K562 (cell line): ENCODE data around the gene LATS2. TPM values are rescaled to one million over a fixed set of nuclear protein-coding genes. Genes with fewer than 3 reads are reported as not detected.

ENCODE experiments used
- ARID3A ChIP-seq: IDR thresholded peaks from 2 replicates; pipeline ENCODE4 v1.6.1; 2012; ENCODE audit warnings: low read depth, low read length, improper control_type of control experiment, borderline replicate concordance
- BMI1 ChIP-seq: fragments of 150-350 bp; IDR thresholded peaks from 2 replicates; pipeline ENCODE4 v1.6.1; 2014; ENCODE audit warnings: low read length
- CEBPG ChIP-seq, 3 experiments: fragments of 200-800 bp in 1 of 3; sonication (Bioruptor generic) in 1 of 3; sonication (generic) in 1 of 3; formaldehyde crosslinking in 1 of 3; IDR thresholded peaks in 2 of 3; conservative IDR thresholded peaks in 1 of 3; 2 replicates each; pipeline versions ENCODE4 v1.6.1 to v1.8.0; 2016 to 2022; ENCODE audit warnings: missing compliant biosample characterization in 2 of 3, missing genetic modification characterization in 2 of 3, mild to moderate bottlenecking in 1 of 3, missing genetic modification reagents in 1 of 3
- EGR1 ChIP-seq: fragments of 450-650 bp; conservative IDR thresholded peaks from 2 replicates; pipeline ENCODE4 v1.6.1; 2017; ENCODE audit warnings: mild to moderate bottlenecking
- ETS1 ChIP-seq: conservative IDR thresholded peaks from 2 replicates; pipeline ENCODE4 v1.6.1; 2011; ENCODE audit warnings: low read depth, mild to moderate bottlenecking, low read length; ENCODE audit not compliant: control insufficient read depth
- EWSR1 ChIP-seq: fragments of 450-650 bp; IDR thresholded peaks from 2 replicates; pipeline ENCODE4 v1.6.1; 2018; ENCODE audit warnings: borderline replicate concordance, mild to moderate bottlenecking, low read depth, moderate library complexity; ENCODE audit not compliant: partially characterized antibody
- HCFC1 ChIP-seq: IDR thresholded peaks from 2 replicates; pipeline ENCODE4 v1.6.1; 2012; ENCODE audit warnings: low read depth, low read length, improper control_type of control experiment
- NR3C1 ChIP-seq: sonication (generic); formaldehyde crosslinking; IDR thresholded peaks from 2 replicates; pipeline ENCODE4 v1.8.1; 2022; ENCODE audit warnings: missing genetic modification reagents
- POLR2A ChIP-seq: fragments of 450-650 bp; conservative IDR thresholded peaks from 2 replicates; pipeline ENCODE4 v1.6.1; 2016
- POLR2G ChIP-seq: fragments of 200-400 bp; formaldehyde crosslinking; IDR thresholded peaks from 2 replicates; pipeline ENCODE4 v1.6.1; 2017; ENCODE audit warnings: low read depth, mild to moderate bottlenecking, antibody characterized with exemption, low read length, moderate library complexity
- SIN3A ChIP-seq, 2 experiments: fragments of 150-350 bp in 1 of 2; IDR thresholded peaks; 2 replicates each; pipeline ENCODE4 v1.6.1; 2011 to 2016; ENCODE audit warnings: borderline replicate concordance in 2 of 2, low read depth in 2 of 2, low read length in 2 of 2, mild to moderate bottlenecking in 2 of 2, moderate library complexity in 2 of 2; ENCODE audit not compliant: control insufficient read depth in 1 of 2
- SMARCA4 ChIP-seq: fragments of 450-650 bp; IDR thresholded peaks from 2 replicates; pipeline ENCODE4 v1.6.1; 2016
- SREBF1 ChIP-seq: fragments of 150-350 bp; IDR thresholded peaks from 2 replicates; pipeline ENCODE4 v1.6.1; 2014; ENCODE audit warnings: antibody characterized with exemption, low read depth, low read length, borderline replicate concordance
- SRSF3 ChIP-seq: fragments of 200-400 bp; formaldehyde crosslinking; IDR thresholded peaks from 2 replicates; pipeline ENCODE4 v1.6.1; 2016; ENCODE audit warnings: mild to moderate bottlenecking, low read length, moderate library complexity; ENCODE audit not compliant: insufficient read depth
- STAT5A ChIP-seq: IDR thresholded peaks from 2 replicates; pipeline ENCODE4 v1.6.1; 2012; ENCODE audit warnings: low read length, inconsistent platforms, borderline replicate concordance
- TAF7 ChIP-seq: fragments of 450-650 bp; IDR thresholded peaks from 2 replicates; pipeline ENCODE4 v1.6.1; 2016; ENCODE audit warnings: missing genetic modification characterization, missing compliant biosample characterization
- TCF3 ChIP-seq: sonication (generic); formaldehyde crosslinking; IDR thresholded peaks from 2 replicates; pipeline ENCODE4 v1.4.0; 2020; ENCODE audit warnings: mild to moderate bottlenecking, missing genetic modification reagents
- THRAP3 ChIP-seq: fragments of 450-650 bp; IDR thresholded peaks from 2 replicates; pipeline ENCODE4 v1.6.1; 2016; ENCODE audit warnings: mild to moderate bottlenecking, inconsistent platforms, borderline replicate concordance
- TRIM24 ChIP-seq, 2 experiments: fragments of 450-650 bp; IDR thresholded peaks; 2 replicates each; pipeline ENCODE4 v1.6.1; 2016
- ZNF133 ChIP-seq: fragments of 250-450 bp; sonication (Bioruptor Pico); IDR thresholded peaks from 2 replicates; pipeline ENCODE4 v1.4.0; 2020; ENCODE audit warnings: mild to moderate bottlenecking
- ZNF444 ChIP-seq: fragments of 250-450 bp; sonication (Bioruptor Pico); IDR thresholded peaks from 2 replicates; pipeline ENCODE4 v1.4.0; 2020; ENCODE audit warnings: mild to moderate bottlenecking, moderate library complexity
- ZNF668 ChIP-seq: fragments of 250-450 bp; sonication (Bioruptor Pico); IDR thresholded peaks from 2 replicates; pipeline ENCODE4 v1.8.0; 2022; ENCODE audit warnings: mild to moderate bottlenecking, inconsistent platforms
- polyA plus RNA-seq, 8 experiments: library from polyadenylated mRNA; depleted of rRNA in 4 of 8; stranded (reverse) in 5 of 8; unstranded in 3 of 8; fragments of >200 nt; fragmentation: Nextera tagmentation in 2 of 8; fragmentation: Illumina TruSeq in 1 of 8; extraction: Ambion mirVana in 2 of 8; extraction: Trizol in 1 of 8; gene quantifications; 2 replicates each; pipeline versions ENCODE4 v1.2.1 to v1.2.3, GENCODE V29; 2011 to 2014; ENCODE audit warnings: inconsistent platforms in 1 of 8, missing spikeins in 1 of 8
- total RNA-seq, 7 experiments: library from RNA; depleted of rRNA in 6 of 7; stranded (reverse); fragments of >200 nt in 6 of 7; fragmentation: Illumina TruSeq in 2 of 7; extraction: Trizol in 2 of 7; gene quantifications; 2 replicates each; pipeline versions ENCODE4 v1.2.1 to v1.2.3, GENCODE V29; 2011 to 2021; ENCODE audit warnings: low replicate concordance in 1 of 7
- TF ChIP-seq, protein P1 (sequence below): fragments of 200-800 bp; sonication (Bioruptor generic); IDR thresholded peaks from 2 replicates; pipeline ENCODE4 v1.6.1; 2017; ENCODE audit warnings: missing genetic modification characterization, missing compliant biosample characterization

The LATS2 gene
- total and polyA plus RNA-seq, 9 of the 15 experiments (the other 6 are each of a cell fraction or from before 2014, with no cell fraction given), result 0.18 to 3.7 (median 0.76) TPM

GRCh38 chr13:20993661-20994440 is 67.5 kb downstream of the LATS2 start (continued):
- 0 out of 2 replicates have a peak, but pooled peaks have one; percentile 25 for TF ChIP-seq ETS1
- TF ChIP-seq POLR2G, result no peak
- no peak for TF ChIP-seq HCFC1
- TF ChIP-seq CEBPG (CRISPR knock-in tag; IDR thresholded peaks at IDR 0.05), result peak; percentile 56; the same call in 1 of the 2 replicates
- TF ChIP-seq CEBPG (tag; conservative IDR thresholded peaks at IDR 0.05 in 1 of 2, IDR thresholded peaks at IDR 0.05 in 1 of 2), result peak in 1 of 2 experiments; percentile 65; a peak in 2 of 4 replicates
- TF ChIP-seq SREBF1, result no peak
- TF ChIP-seq SMARCA4, result peak; percentile 56; the same call in 1 of the 2 replicates
- TF ChIP-seq ZNF133 (CRISPR knock-in tag), result no peak
- no peak for TF ChIP-seq BMI1
- TF ChIP-seq STAT5A, result peak; percentile 12; the same call in 1 of the 2 replicates
- TF ChIP-seq SIN3A (IDR thresholded peaks at IDR 0.05; ENCODE audit: borderline replicate concordance in 2 of 2, control insufficient read depth in 1 of 2, low read depth in 2 of 2, low read length in 2 of 2), result no peak
- TF ChIP-seq TAF7 (tag), result no peak
- no peak for TF ChIP-seq ZNF444
- TF ChIP-seq EGR1, result peak; percentile 67; the same call in 1 of the 2 replicates
- TF ChIP-seq POLR2A, result no peak
- TF ChIP-seq TCF3 (CRISPR knock-in tag), result peak; percentile 78
- no peak for TF ChIP-seq EWSR1
- TF ChIP-seq, protein P1, sequence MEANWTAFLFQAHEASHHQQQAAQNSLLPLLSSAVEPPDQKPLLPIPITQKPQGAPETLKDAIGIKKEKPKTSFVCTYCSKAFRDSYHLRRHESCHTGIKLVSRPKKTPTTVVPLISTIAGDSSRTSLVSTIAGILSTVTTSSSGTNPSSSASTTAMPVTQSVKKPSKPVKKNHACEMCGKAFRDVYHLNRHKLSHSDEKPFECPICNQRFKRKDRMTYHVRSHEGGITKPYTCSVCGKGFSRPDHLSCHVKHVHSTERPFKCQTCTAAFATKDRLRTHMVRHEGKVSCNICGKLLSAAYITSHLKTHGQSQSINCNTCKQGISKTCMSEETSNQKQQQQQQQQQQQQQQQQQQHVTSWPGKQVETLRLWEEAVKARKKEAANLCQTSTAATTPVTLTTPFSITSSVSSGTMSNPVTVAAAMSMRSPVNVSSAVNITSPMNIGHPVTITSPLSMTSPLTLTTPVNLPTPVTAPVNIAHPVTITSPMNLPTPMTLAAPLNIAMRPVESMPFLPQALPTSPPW (CRISPR knock-in tag), result no peak
- TF ChIP-seq THRAP3, result no peak
- TF ChIP-seq SRSF3, result no peak
- no peak for TF ChIP-seq NR3C1
- no peak for TF ChIP-seq ARID3A
- TF ChIP-seq ZNF668 (CRISPR knock-in tag), result no peak
- peak; percentile 24 to 34; a peak in 1 of 4 replicates for TF ChIP-seq TRIM24 (IDR thresholded peaks at IDR 0.05)
